T-helper 1 cell treated with Interleukin-12 subunit alpha and Interleukin-12 subunit beta and Interleukin-4 antibody, amounts not matched to agents 30 μg/mL and 1 μg/mL, for 36 hours (primary cell): ENCODE measurements around the gene CACNA1F.

Experiments used
- H3K27ac Mint-ChIP-seq: one replicate; pipeline ENCODE4 v1.8.0; 2021; ENCODE audit warnings: mild to moderate bottlenecking, mixed read lengths
- H3K27me3 Mint-ChIP-seq: one replicate; pipeline ENCODE4 v1.8.0; 2021; ENCODE audit warnings: low read depth, mixed read lengths
- H3K36me3 Mint-ChIP-seq: one replicate; pipeline ENCODE4 v1.8.0; 2021; ENCODE audit warnings: low read depth, mixed read lengths
- H3K4me1 Mint-ChIP-seq: one replicate; pipeline ENCODE4 v1.8.0; 2021; ENCODE audit warnings: low read depth, mixed read lengths
- H3K4me3 Mint-ChIP-seq: one replicate; pipeline ENCODE4 v1.8.0; 2021; ENCODE audit warnings: mild to moderate bottlenecking, moderate library complexity, mixed read lengths
- H3K9me3 Mint-ChIP-seq: one replicate; pipeline ENCODE4 v1.8.0; 2021; ENCODE audit warnings: mixed read lengths

The CACNA1F gene

GRCh38 chrX:49188468-49189076, 44.6 kb downstream of the CACNA1F start:
- H3K27me3 Mint-ChIP-seq: no peaks in the 10 kb centered on the region
- no peaks in the 10 kb centered on the region for H3K9me3 Mint-ChIP-seq
- H3K4me3 Mint-ChIP-seq: no peak overlapping the region
- H3K4me1 Mint-ChIP-seq: peaks cover 32% of the 10 kb centered on the region
- H3K27ac Mint-ChIP-seq: no peak overlapping the region
- no peaks in the 10 kb centered on the region for H3K36me3 Mint-ChIP-seq

- Mint-ChIP-seq H3K27ac (no peak overlapping the region), H3K4me3 (no peak overlapping the region), H3K27me3 (no peaks in the 10 kb centered on the region), H3K9me3 (no peaks in the 10 kb centered on the region), H3K4me1 (peaks cover 26% of the 10 kb centered on the region), H3K36me3 (peaks cover under 1% of the 10 kb centered on the region)
Observed at GRCh38 chrX:49187526-49187925, 45.6 kb downstream of the CACNA1F start.

GRCh38 chrX:49187028-49187394, 46.1 kb downstream of the CACNA1F start:
- peak overlapping the region; percentile 58 for H3K4me3 Mint-ChIP-seq
- H3K27me3 Mint-ChIP-seq: no peaks in the 10 kb centered on the region
- no peak overlapping the region for H3K27ac Mint-ChIP-seq
- no peaks in the 10 kb centered on the region for H3K9me3 Mint-ChIP-seq
- peaks cover 24% of the 10 kb centered on the region for H3K4me1 Mint-ChIP-seq
- peaks cover 6% of the 10 kb centered on the region for H3K36me3 Mint-ChIP-seq

- peak within 1 kb of the TSS; percentile 84 for H3K4me3 Mint-ChIP-seq
- peaks cover 24% of the 10 kb centered on the region for H3K4me1 Mint-ChIP-seq
- peaks cover 6% of the 10 kb centered on the region for H3K36me3 Mint-ChIP-seq
- H3K9me3 Mint-ChIP-seq: no peaks in the 10 kb centered on the region
- H3K27me3 Mint-ChIP-seq: no peaks in the 10 kb centered on the region
- peak within 1 kb of the TSS; percentile 63 for H3K27ac Mint-ChIP-seq
Observed at GRCh38 chrX:49186125-49187027, 46.8 kb downstream of the CACNA1F start, which contains the start of gene PRICKLE3. TSS of gene PRICKLE3 (minus strand) at chrX:49186373. CDS start at chrX:49186297, 76 bp downstream.

- peak overlapping the region; percentile 84 for H3K4me3 Mint-ChIP-seq
- no peaks in the 10 kb centered on the region for H3K9me3 Mint-ChIP-seq
- H3K27ac Mint-ChIP-seq: peak overlapping the region; percentile 63
- H3K4me1 Mint-ChIP-seq: peaks cover 21% of the 10 kb centered on the region
- no peaks in the 10 kb centered on the region for H3K27me3 Mint-ChIP-seq
- H3K36me3 Mint-ChIP-seq: peaks cover 13% of the 10 kb centered on the region
Observed at GRCh38 chrX:49184294-49185281, 48.6 kb downstream of the CACNA1F start.

GRCh38 chrX:49183701-49184281, 49.3 kb downstream of the CACNA1F start:
- peaks cover 20% of the 10 kb centered on the region for H3K4me1 Mint-ChIP-seq
- H3K4me3 Mint-ChIP-seq: peak overlapping the region; percentile 68
- H3K36me3 Mint-ChIP-seq: peaks cover 18% of the 10 kb centered on the region
- H3K27me3 Mint-ChIP-seq: no peaks in the 10 kb centered on the region
- H3K9me3 Mint-ChIP-seq: no peaks in the 10 kb centered on the region
- H3K27ac Mint-ChIP-seq: no peak overlapping the region

- Mint-ChIP-seq H3K4me3 (no peak overlapping the region), H3K36me3 (peaks cover 38% of the 10 kb centered on the region)
Observed at GRCh38 chrX:49179358-49179757, 53.8 kb downstream of the CACNA1F start.

GRCh38 chrX:49178537-49178936, 54.6 kb downstream of the CACNA1F start:
- Mint-ChIP-seq H3K36me3 (peaks cover 38% of the 10 kb centered on the region), H3K9me3 (no peaks in the 10 kb centered on the region), H3K27ac (no peak overlapping the region), H3K27me3 (no peaks in the 10 kb centered on the region), H3K4me3 (no peak overlapping the region), H3K4me1 (peaks cover 22% of the 10 kb centered on the region)

More at GRCh38 chrX:49179358-49179757, 53.8 kb downstream of the CACNA1F start:
- Mint-ChIP-seq H3K9me3 (no peaks in the 10 kb centered on the region), H3K27ac (no peak overlapping the region), H3K27me3 (no peaks in the 10 kb centered on the region), H3K4me1 (peaks cover 25% of the 10 kb centered on the region)

- Mint-ChIP-seq H3K9me3 (no peaks in the 10 kb centered on the region), H3K4me3 (no peak overlapping the region), H3K4me1 (peaks cover 22% of the 10 kb centered on the region), H3K27ac (no peak overlapping the region), H3K27me3 (no peaks in the 10 kb centered on the region), H3K36me3 (peaks cover 38% of the 10 kb centered on the region)
Observed at GRCh38 chrX:49177873-49178480, 55.2 kb downstream of the CACNA1F start.

GRCh38 chrX:49177338-49177833, 55.8 kb downstream of the CACNA1F start:
- Mint-ChIP-seq H3K36me3 (peaks cover 36% of the 10 kb centered on the region), H3K27ac (no peak overlapping the region), H3K4me1 (peaks cover 24% of the 10 kb centered on the region), H3K9me3 (no peaks in the 10 kb centered on the region), H3K27me3 (no peaks in the 10 kb centered on the region), H3K4me3 (no peak overlapping the region)

GRCh38 chrX:49176421-49177326, 56.5 kb downstream of the CACNA1F start:
- Mint-ChIP-seq H3K4me1 (peaks cover 24% of the 10 kb centered on the region), H3K4me3 (no peak overlapping the region), H3K27ac (no peak overlapping the region), H3K27me3 (no peaks in the 10 kb centered on the region), H3K9me3 (no peaks in the 10 kb centered on the region), H3K36me3 (peaks cover 32% of the 10 kb centered on the region)

- Mint-ChIP-seq H3K4me3 (no peak overlapping the region), H3K27ac (no peak overlapping the region), H3K27me3 (no peaks in the 10 kb centered on the region), H3K4me1 (peaks cover 23% of the 10 kb centered on the region), H3K9me3 (no peaks in the 10 kb centered on the region), H3K36me3 (peaks cover 29% of the 10 kb centered on the region)
Observed at GRCh38 chrX:49175435-49176274, 57.5 kb downstream of the CACNA1F start.
